GM21619 (cell line): ENCODE results near the gene ASTN2.
"Not testable (repeated sequence)": the region's sequence is repeated elsewhere in the genome, so short reads cannot be mapped to it uniquely, and the experiment has no call there.

ENCODE experiments used
- ATAC-seq: cut with Tn5 transposase; IDR thresholded peaks from one replicate; pipeline ENCODE4 v1.9.1; 2021; ENCODE audit not compliant: unreplicated experiment

ASTN2 gene

GRCh38 chr9:116837018-116837989 is 577.6 kb downstream of the ASTN2 start:
- no peak for ATAC-seq

GRCh38 chr9:116830321-116830720 is 584.5 kb downstream of the ASTN2 start:
- ATAC-seq: not testable (repeated sequence)

GRCh38 chr9:116821633-116822229 is 593.1 kb downstream of the ASTN2 start:
- no peak for ATAC-seq

- no peak for ATAC-seq
Measured at GRCh38 chr9:116819116-116819515, 595.7 kb downstream of the ASTN2 start.

- ATAC-seq: no peak
Measured at GRCh38 chr9:116817762-116818161, 597.1 kb downstream of the ASTN2 start.

- no peak for ATAC-seq
Measured at GRCh38 chr9:116816484-116816883, 598.4 kb downstream of the ASTN2 start.

- no peak for ATAC-seq
Measured at GRCh38 chr9:116815835-116816234, 599.0 kb downstream of the ASTN2 start.

GRCh38 chr9:116813031-116813300 is 601.9 kb downstream of the ASTN2 start:
- no peak for ATAC-seq

GRCh38 chr9:116812231-116813030 is 602.4 kb downstream of the ASTN2 start:
- ATAC-seq: no peak

GRCh38 chr9:116809656-116810055 is 605.2 kb downstream of the ASTN2 start:
- no peak for ATAC-seq

- no peak for ATAC-seq
Measured at GRCh38 chr9:116806075-116806474, 608.8 kb downstream of the ASTN2 start.

- ATAC-seq: no peak
Measured at GRCh38 chr9:116800885-116801284, 614.0 kb downstream of the ASTN2 start.

- no peak for ATAC-seq
Measured at GRCh38 chr9:116800074-116800473, 614.8 kb downstream of the ASTN2 start.

- ATAC-seq: no peak
Measured at GRCh38 chr9:116798521-116798920, 616.3 kb downstream of the ASTN2 start.

GRCh38 chr9:116797276-116797675 is 617.6 kb downstream of the ASTN2 start:
- no peak for ATAC-seq

GRCh38 chr9:116796669-116797068 is 618.2 kb downstream of the ASTN2 start:
- no peak for ATAC-seq

GRCh38 chr9:116795821-116796220 is 619.0 kb downstream of the ASTN2 start:
- ATAC-seq: no peak

- ATAC-seq: no peak
Measured at GRCh38 chr9:116792271-116792670, 622.6 kb downstream of the ASTN2 start.

- no peak for ATAC-seq
Measured at GRCh38 chr9:116791326-116791725, 623.5 kb downstream of the ASTN2 start.

- ATAC-seq: no peak
Measured at GRCh38 chr9:116789081-116789480, 625.8 kb downstream of the ASTN2 start.

GRCh38 chr9:116786737-116787136 is 628.1 kb downstream of the ASTN2 start:
- no peak for ATAC-seq

- no peak for ATAC-seq
Measured at GRCh38 chr9:116777116-116777515, 637.7 kb downstream of the ASTN2 start.
